Left ventricle myocardium inferior (tissue), 1 donor: ENCODE measurements around the gene MAGI2. TPM values are rescaled to one million over a fixed set of nuclear protein-coding genes. Genes with fewer than 3 reads are reported as not detected.

Experiments
- DNase-seq: peaks from one replicate; pipeline ENCODE4 v3.0.0-alpha.2; 2020
- H3K27ac ChIP-seq: fragments of 200-600 bp; replicated peaks from 2 replicates; pipeline ENCODE4 v1.8.0; 2021
- H3K27me3 ChIP-seq: fragments of 200-600 bp; 2 replicates; pipeline ENCODE4 v1.8.0; 2021; ENCODE audit warnings: low read depth
- H3K36me3 ChIP-seq: fragments of 200-600 bp; 2 replicates; pipeline ENCODE4 v1.8.0; 2021
- H3K4me1 ChIP-seq: fragments of 200-600 bp; 2 replicates; pipeline ENCODE4 v1.8.0; 2021
- H3K4me3 ChIP-seq: fragments of 200-600 bp; 2 replicates; pipeline ENCODE4 v1.8.0; 2021; ENCODE audit warnings: mild to moderate bottlenecking, moderate library complexity
- H3K9me3 ChIP-seq: fragments of 200-600 bp; replicated peaks from 2 replicates; pipeline ENCODE4 v1.8.0; 2021
- intact Hi-C: fragments of 100-400 bp; cut with micrococcal nuclease; formaldehyde crosslinking; loops from one replicate; pipeline ENCODE4 v1.11.0; 2022
- total RNA-seq: library from RNA; stranded (reverse); fragmentation: NEBNext Ultra II Directional; extraction: Animal tissue kit (Norgen Biotek cat#: 25700); gene quantifications from one replicate; pipeline ENCODE4 v1.2.1, GENCODE V29; 2021
- TF ChIP-seq, protein P1 (sequence below): fragments of 200-600 bp; IDR thresholded peaks from 2 replicates; pipeline ENCODE4 v1.8.0; 2021; ENCODE audit warnings: antibody characterized with exemption, mild to moderate bottlenecking, borderline replicate concordance
- donor health status: DM: no; HTN: yes; CAD: no; lungs with severe emphysema.

MAGI2 gene
- total RNA-seq, 1 donor from 2014 or later: 4.5 TPM

DNA sequence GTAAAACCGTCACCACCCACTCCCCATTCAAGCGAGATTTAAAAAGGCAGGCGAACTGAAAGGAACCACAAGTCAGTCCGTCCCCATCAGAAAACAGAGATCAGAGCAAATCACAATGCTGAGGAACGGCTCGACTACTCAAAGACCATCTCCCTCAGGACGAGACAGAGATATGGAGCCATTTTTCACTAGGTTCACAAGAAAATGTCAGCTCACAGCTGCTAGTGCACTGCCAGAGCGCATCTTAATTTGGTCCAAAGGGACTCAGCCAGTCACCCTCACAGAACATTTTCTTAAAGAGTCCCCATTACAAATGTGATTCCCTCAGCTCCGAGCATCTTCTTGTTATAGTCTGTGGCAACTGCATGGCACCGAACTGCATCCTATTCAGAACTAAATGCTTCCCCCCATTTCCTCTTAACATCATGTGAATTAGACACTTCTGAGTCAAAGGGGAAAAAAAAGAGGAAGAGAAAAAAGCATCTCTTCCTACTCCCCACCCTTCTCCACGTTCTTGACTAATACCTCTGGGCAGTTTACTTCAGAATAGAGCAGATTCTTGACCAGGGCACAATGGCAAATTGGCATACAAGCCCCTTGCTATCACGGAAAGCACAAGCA lies 683.9 kb downstream of the MAGI2 start:
- TF ChIP-seq, protein P1, sequence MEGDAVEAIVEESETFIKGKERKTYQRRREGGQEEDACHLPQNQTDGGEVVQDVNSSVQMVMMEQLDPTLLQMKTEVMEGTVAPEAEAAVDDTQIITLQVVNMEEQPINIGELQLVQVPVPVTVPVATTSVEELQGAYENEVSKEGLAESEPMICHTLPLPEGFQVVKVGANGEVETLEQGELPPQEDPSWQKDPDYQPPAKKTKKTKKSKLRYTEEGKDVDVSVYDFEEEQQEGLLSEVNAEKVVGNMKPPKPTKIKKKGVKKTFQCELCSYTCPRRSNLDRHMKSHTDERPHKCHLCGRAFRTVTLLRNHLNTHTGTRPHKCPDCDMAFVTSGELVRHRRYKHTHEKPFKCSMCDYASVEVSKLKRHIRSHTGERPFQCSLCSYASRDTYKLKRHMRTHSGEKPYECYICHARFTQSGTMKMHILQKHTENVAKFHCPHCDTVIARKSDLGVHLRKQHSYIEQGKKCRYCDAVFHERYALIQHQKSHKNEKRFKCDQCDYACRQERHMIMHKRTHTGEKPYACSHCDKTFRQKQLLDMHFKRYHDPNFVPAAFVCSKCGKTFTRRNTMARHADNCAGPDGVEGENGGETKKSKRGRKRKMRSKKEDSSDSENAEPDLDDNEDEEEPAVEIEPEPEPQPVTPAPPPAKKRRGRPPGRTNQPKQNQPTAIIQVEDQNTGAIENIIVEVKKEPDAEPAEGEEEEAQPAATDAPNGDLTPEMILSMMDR: no peak
- H3K4me3 ChIP-seq: peak overlapping the region; percentile 61
- no peaks in the 10 kb centered on the region for H3K36me3 ChIP-seq
- intact Hi-C loops: no loop called here
- no peak overlapping the region for H3K27ac ChIP-seq
- H3K27me3 ChIP-seq: no peaks in the 10 kb centered on the region
- peaks cover 27% of the 10 kb centered on the region for H3K4me1 ChIP-seq
- H3K9me3 ChIP-seq: no peaks in the 10 kb centered on the region
- no peak for DNase-seq

DNA sequence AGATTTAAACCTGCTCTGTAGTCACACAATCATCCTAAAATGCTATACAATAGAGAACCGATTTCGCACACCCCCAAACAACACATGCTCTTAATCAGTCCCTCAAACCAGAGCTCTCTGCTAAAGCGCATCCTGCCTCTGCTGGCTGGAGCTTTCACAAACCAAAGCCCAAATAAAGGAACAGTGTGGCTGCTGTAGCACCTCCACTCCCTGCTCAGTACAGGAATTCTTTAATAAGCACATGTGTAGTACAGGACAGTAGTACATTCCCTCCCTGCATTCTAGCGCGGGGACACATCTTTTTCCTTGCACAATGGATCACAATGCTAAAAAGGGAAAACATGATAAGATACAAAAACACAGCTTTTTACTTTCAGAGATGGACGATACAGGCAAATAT lies 684.6 kb downstream of the MAGI2 start:
- Histone ChIP-seq H3K4me3 (peak overlapping the region; percentile 61), H3K27ac (no peak overlapping the region), H3K36me3 (no peaks in the 10 kb centered on the region), H3K9me3 (no peaks in the 10 kb centered on the region), H3K27me3 (no peaks in the 10 kb centered on the region), H3K4me1 (peaks cover 27% of the 10 kb centered on the region)
- TF ChIP-seq, protein P1: no peak
- no peak for DNase-seq
- intact Hi-C loops: no loop called here

DNA sequence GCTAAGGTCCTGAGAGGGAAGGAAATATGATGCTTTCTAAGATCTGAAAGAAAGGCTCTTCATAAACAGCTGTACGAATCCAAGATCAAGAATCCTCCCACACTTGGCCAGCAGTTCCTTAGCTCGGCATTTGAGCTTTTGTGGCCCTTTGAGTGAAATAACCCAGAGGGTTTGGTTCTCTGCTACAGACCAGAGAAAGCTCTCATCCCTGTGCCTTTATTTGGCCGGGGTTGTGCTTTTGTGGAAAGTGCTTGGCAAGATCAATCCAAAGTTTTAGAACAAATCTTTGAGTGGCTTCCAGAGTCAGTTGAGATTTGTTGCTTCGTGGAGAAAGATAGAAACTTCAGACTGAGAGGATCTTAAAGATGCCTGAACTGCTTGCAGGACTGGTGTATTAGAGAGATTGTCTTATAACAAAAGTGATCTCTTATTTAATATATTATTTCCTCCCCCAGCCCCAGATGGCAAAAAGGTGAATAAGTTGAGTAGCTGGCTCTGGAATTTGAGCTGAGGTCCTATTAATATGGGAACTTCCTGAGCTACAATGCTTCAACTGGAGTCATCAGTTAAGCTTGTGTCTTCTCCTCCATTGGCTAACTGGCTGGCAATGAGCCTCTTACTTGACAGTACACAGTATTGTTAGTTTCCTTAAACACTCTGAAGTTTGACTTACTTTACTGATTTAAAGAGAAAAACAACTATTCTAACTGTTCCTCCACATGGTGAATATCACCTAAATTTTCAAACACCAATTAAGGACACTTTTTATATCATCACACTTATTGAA lies 687.3 kb downstream of the MAGI2 start:
- intact Hi-C loops: no loop called here
- TF ChIP-seq, protein P1: no peak
- H3K4me3 ChIP-seq: no peak overlapping the region
- no peaks in the 10 kb centered on the region for H3K36me3 ChIP-seq
- no peak for DNase-seq
- no peaks in the 10 kb centered on the region for H3K9me3 ChIP-seq
- H3K27me3 ChIP-seq: no peaks in the 10 kb centered on the region
- H3K4me1 ChIP-seq: peaks cover 24% of the 10 kb centered on the region
- H3K27ac ChIP-seq: no peak overlapping the region

DNA sequence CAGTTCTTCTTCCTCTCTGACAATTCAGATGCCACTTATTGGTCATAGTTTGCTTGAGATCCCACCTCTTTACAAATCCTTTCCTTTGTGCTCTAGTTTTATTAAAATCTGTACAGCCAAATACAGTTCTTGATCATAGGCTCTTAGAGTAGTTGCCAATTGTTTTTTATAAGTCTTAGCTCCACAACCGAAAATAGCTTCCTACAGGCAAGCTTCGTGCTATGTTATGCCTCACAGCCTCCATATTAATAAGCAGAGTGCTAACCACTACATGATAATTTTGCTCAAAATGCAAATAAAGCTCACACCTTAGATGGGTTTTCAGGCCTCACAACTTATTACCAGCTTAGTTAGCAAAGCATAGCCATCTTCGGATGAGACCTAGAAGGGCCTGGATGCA lies 688.9 kb downstream of the MAGI2 start:
- intact Hi-C loops: no loop called here

DNA sequence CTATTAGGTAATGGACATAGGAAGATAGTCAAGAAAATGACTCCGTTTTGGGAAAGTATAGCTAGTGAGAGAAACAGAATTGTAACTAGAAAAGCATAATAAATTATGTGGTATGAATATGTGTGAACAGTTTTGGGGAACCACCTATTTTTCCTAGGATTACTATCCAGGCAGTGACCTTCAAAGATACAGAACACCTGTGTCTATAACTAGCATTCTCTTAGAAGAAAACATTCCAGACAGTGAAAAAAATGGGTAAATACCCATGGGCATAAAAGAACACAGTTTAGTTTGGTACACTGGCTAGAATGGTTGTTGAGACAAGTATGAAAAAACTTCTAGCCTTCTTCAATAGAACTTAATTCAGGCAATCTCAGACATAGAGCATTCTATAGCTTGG lies 690.8 kb downstream of the MAGI2 start:
- Histone ChIP-seq H3K4me3 (no peak overlapping the region), H3K9me3 (no peaks in the 10 kb centered on the region), H3K4me1 (no peaks in the 10 kb centered on the region), H3K27me3 (no peaks in the 10 kb centered on the region), H3K27ac (no peak overlapping the region), H3K36me3 (no peaks in the 10 kb centered on the region)
- DNase-seq: no peak
- intact Hi-C loops: no loop called here
- TF ChIP-seq, protein P1: no peak

More for the DNA sequence above, 688.9 kb downstream of the MAGI2 start:
- TF ChIP-seq, protein P1: no peak
- no peak for DNase-seq
- Histone ChIP-seq H3K27me3 (no peaks in the 10 kb centered on the region), H3K36me3 (no peaks in the 10 kb centered on the region), H3K9me3 (no peaks in the 10 kb centered on the region), H3K4me1 (peaks cover 10% of the 10 kb centered on the region), H3K27ac (no peak overlapping the region), H3K4me3 (no peak overlapping the region)
